Astrocyte of the hippocampus (primary cell): Measurements from ENCODE around the gene GRAMD4.
"Not testable (repeated sequence)": the region's sequence is repeated elsewhere in the genome, so short reads cannot be mapped to it uniquely, and the experiment has no call there.

ENCODE experiments used
- DNase-seq: peaks from one replicate; pipeline ENCODE4 v3.0.0; 2011; ENCODE audit warnings: low read depth, low spot score

Gene GRAMD4

DNA sequence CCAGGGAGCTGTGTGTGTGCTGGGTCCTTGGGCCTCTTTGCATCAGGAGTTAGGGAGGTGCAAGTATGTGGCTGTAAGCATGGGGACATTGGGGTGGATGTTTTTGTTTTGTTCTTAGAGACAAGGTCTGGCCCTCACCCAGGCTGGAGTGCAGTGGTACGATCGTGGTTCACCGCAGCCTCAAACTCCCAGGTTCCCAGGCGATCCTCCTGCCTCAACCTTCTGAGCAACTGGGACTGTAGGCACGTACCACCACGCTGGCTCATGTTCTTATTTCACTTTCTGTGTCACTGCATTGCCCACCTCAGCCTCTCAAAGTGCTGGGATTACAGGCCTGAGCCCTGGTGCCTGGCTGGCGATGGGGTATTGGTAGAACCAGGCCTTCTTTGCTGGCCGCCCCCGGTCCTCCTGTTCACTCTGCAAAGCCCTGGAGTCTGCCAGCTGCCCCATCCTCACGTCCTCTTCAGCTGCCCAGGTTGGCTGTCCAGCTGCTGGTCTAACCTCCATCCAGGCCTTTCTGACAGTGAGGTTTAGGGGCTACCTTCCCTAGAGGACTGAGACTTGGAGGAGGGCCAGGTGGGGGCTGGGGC lies 851 bp upstream of the GRAMD4 start:
- peak; percentile 77 for DNase-seq

DNA sequence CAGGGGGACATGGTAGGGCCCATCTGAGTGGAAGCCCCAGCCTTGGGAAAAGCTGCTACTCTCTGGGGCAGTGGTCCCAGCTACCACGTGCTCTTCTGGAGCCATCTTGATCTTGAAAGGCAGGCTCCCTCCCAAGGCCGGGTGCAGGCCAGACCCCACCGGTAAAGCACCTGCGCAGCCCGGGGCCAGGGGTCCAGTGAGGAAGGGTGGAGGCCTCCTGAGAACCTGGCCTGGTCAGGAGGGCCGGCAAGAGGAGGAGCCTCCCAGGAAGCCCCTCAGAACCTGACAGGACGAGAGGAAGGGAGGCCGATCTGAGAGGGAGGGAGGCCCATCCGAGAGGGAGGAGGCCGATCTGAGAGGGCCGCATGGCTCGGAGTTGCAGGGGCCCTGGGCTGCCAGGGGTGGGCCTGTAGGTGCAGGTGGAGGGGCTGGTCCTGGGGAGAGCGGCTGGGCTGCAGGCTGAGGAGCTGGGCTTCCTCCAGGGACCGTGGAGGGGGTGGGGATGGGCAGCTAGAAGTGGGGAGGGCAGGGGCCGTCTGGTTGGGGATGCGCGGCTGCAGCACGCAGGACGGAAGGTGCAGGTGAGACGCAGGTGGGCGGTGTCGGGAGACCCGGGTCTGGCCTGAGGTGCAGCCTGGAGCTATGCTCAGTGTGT lies 529 bp downstream of the GRAMD4 start:
- no peak for DNase-seq

DNA sequence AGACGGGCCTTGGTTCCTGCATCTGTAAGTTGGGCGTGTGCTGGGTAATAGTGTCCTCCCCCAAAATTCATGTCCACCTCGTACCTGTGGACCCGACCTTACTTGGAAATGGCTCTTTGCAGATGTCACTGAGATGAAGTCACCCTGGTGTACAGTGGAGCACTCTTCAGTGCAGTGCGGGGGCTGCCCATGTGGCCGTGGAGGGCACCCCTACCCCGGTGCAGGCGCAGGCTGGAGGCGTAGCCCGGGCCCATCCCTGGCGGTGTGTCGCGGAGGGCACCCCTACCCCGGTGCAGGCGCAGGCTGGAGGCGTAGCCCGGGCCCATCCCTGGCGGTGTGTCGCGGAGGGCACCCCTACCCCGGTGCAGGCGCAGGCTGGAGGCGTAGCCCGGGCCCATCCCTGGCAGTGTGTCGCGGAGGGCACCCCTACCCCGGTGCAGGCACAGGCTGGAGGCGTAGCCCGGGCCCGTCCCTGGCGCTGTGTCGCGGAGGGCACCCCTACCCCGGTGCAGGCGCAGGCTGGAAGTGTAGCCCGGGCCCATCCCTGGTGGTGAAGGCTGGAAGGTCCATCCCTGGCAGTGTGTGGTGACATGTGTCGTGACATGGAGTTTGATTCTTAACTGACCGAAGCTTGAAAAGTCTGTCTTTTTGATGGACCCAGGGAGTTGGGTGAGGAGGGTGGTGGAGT lies 1.2 kb downstream of the GRAMD4 start:
- not testable (repeated sequence) for DNase-seq

DNA sequence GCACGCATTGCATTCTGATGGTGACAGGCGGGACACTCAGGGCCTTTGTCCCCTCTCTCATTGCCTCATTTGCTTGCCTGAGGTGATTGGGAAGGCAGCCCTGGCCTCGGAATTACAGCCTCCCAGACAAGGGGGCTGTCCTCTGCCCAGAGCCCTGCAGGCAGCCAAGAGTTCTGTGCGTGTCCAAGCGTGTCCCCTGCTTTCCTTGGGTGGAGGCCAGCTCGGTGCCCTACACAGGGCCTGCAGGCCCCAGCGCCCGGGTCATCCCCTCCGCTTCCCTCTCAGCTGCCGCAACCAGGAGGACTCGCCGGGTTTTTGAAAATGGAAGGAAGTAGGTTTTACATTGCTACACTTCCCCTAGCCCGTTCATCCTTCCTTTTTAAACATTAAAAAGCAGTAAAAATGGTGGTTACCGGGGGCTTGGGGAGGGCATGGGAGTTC lies 1.9 kb downstream of the GRAMD4 start:
- DNase-seq: peak; percentile 31

DNA sequence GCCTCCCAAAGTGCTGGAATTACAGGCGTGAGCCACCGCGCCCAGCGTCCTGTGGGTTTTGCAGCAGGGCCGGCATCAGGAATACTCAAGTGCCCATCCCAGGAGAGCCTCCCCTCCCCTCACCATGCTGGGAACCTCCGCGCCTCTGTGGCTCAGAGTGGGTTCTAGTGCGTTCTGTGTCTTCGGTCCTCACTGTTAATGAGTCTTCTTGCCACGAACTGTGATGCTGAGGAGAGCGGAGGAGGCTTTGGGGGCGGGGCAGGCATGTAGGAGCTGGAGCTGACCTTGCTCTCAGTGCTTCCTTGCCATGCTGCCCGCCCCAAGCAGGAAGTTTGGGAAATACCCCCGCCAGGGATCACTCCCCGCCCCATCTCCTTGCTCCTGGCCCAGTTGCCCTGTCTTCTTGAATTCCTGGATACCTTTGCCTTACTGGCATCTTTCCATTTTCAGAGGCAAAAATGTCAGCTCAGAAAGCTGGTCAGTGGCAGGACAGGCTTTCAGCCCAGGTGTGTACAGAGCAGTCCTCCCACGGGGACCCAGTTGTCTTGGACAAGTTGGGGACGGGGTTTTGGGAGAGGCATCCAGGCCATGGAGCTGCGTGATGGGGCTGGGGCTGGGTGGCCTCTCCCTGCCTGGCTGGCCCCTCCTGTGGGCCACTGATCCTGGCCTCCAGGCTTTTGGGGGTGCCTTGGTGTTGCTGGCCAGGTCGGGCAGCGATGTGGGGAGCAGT lies 5.1 kb downstream of the GRAMD4 start:
- DNase-seq: no peak

DNA sequence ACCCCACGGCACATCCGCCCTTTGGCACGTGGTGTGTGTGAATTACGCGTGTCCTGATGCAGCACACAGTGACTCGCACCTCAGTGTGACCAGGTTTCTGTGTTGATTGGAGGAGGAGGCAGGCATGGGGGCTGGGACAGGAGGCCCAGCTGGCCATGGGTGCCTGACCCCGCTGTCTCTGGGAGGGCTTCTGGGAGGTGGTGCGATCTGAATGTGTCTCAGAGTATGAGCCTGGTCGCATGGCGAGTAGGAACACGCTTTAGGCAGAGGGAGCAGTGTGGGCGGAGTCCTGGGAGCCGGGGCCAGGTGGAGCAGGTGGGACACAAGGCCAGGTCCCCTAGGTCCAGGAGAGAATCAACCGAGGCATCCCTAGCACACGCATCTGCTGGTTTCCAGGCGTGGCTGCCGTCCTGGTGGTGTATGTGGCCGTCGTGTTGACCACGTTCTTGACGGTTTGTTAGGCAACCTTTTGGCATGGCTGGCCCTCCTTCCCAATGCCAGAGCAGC lies 5.7 kb downstream of the GRAMD4 start:
- DNase-seq: no peak

DNA sequence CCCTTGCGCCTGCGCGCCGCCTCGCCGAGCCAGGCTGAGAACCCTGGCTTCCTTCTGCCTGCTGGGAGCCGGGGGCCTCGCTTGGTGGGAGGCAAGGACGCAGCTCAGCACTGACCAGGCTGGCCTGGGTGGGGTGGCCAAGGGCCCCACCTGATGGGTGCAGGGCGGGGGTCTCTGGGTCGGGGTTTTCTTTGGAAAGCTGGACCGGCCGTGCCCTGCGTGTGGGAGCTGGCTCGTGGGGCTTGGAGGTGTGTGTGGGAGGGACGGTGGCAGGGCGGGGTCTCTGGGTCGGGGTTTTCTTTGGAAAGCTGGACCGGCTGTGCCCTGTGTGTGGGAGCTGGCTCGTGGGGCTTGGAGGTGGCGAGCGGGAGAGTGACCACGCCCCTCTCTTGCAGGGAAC lies 6.2 kb downstream of the GRAMD4 start:
- no peak for DNase-seq

DNA sequence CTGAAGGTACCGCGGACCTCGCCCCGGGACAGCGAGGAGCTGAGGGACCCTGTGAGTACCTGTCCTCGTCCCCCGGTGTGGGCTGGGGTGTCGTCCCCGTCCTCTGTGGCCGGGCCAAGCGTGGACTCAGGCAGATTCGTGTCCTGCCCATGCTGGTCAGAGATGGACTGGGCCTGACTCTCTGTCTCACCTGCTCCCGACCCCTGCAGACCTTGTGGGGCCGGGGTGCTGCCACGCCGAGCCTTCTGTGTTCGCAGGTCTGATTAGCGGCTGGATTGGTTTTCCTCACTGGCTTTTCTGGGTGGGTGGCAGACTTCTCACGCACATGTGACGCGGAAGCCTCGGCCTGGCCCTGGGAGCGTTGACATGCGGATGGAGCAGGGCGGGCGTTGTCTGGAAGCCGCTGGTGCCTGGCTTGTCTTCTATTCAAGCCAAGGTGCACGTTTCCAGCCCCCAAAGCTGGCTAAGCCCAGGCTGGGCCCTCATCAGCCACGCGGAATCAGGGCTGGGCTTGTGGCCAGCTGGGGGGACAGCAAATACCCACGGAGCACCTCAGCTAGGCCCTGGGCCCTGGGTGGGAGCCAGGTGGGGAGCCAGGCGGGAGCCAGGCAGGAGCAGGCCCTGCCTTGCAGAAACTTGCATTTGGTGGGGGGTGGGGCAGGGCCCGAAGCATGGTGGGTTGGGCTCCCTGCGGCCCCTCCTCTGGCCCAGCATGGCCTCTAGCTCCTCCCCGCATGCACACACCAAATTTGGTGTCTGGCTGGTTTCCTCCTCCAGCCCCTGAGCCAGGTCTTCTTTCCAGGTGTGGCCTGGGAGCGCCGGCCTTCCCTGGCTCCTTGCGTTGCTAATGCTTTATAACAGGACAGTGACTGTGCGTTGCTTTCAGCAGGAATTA lies 7.0 kb downstream of the GRAMD4 start:
- no peak for DNase-seq

DNA sequence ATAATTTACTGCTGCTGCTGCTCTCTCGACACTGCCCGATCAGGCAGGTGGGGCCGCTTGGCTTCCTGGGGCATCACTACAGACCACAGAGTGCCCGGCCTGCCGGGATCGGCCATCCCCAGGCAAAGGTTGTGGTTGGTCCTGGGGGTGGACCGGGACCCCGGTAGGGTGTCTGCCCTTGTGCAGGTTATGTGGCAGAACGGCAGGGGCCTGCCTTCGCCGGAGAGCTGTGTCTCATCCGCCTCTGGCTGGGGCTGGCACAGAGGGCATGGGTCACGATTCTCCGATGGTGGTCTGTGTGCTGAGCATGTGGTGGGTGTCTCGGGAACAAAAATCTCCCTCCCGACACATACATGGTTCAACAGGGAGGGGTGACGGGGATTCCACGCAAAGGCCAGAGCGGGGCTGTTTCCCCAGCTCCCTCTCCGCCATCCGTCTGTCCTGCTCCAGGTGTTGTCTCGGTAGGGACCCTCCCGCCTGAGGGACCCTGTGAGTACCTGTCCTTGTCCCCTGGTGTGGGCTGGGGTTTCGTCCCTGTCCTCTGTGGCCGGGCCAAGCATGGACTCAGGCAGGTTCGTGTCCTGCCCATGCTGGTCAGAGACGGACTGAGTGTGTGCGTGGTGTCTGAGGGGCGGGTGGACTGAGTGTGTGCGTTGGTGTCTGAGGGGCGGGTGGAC lies 7.8 kb downstream of the GRAMD4 start:
- DNase-seq: no peak

DNA sequence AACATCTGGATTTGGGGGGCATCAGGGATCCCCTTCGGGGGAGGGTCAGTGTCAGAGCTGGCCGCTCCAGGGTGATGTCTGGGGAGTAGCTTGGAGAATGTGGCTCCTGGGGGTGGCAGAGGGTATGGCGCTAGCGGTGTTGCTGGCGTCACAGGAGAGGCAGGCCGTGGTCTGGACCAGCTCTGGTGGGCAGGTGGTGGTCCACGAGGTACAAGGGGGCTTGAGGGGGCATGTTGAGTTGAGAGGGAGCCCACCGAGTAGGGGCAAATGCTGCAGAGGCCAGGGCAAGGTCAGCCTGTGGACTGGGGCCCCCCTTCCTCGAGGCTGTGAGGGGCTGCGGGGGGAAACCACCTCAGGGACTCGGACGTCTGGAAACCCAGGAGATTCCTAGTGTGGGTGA lies 8.6 kb downstream of the GRAMD4 start:
- no peak for DNase-seq

DNA sequence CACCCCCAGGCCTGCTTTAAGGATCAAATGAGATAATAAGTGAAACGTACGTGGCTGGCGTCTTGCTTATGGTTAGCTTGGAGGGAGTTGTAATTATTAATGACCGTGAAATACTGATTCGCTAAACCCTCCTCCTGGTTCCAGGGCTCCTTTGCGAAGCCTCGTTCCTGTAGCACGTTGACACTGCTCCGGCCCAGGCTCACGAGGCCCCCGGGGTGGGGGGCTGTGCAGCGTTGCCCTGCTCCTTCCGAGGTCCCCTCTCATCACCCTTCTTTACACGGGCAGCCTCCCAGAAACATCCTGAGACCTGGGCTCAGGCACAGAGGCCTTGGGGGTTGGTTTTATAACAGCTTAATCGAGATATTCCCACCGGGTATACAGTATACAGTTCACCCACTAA lies 9.1 kb downstream of the GRAMD4 start:
- DNase-seq: no peak

DNA sequence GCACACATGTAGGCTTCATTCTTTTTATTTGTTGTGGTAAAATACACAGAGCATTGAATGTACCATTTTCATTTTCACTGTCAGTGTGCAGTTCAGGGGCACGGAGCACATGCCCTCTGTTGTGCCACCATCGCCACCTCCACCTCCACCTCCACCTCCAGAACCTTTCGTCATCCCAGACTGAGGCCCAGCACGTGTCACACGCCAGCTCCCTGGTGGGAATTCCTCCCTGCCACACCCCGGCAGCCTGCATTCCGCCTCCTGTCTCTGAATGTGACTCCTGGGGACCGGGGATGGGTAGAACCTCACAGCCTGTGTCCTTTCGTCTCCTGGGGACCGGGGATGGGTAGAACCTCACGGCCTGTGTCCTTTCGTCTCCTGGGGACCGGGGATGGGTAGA lies 10.9 kb downstream of the GRAMD4 start:
- DNase-seq: no peak

DNA sequence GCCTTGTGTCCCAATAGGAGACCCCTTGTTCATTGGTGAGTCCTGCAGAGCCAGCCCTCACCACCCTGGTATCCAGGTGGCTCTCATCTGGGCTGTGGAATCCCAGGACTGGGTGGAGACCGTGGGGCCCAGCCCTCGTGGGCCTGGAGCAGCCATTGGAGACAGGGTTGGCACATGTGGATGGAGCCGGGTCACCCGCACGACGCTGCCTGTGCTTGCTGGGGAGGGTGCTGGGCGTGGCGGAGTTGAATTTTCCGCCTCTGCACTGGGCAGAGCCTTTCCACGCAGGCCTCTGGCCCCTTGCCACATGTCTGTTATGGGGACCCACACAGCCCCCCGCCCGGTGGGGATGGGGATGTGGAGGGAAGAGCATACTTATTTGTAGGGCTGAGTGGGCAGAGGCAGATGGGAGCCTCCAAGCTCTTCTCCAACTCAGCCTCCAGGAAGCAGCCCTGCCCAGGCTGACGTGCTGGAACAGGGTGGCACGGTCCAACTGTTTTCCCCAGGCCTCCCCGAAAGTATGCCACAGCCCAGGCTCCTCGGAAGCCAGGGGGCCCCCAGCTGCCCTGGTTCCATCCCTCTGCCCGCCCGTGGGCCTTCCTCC lies 12.6 kb downstream of the GRAMD4 start:
- DNase-seq: no peak

DNA sequence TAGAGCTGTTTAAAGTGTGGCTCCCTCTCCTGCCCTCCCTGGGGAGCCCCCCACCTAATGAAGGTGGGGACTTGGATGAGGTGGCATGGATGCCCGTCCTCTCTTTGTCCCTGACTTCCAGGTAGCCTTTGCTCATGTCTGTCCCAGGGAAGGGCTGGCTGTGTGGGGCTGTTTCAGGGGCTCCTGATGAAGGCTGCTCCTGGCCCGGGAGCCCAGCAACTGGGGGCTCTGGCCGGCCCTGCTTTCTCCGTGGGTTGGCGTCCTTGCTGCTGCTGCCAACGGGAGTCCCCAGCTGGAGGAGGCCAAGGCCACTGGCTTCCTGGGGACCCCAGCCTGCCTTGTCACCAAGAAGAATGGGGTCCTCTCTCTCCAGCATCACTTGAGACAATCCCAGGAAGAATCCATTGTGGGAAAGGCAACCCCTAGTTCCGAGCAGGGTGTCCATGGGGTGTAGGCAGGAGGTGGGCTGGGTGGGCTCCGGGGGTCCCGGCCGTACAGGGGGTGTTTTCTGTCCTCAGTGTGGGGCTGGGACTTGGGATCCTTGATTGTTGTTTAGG lies 13.2 kb downstream of the GRAMD4 start:
- no peak for DNase-seq

DNA sequence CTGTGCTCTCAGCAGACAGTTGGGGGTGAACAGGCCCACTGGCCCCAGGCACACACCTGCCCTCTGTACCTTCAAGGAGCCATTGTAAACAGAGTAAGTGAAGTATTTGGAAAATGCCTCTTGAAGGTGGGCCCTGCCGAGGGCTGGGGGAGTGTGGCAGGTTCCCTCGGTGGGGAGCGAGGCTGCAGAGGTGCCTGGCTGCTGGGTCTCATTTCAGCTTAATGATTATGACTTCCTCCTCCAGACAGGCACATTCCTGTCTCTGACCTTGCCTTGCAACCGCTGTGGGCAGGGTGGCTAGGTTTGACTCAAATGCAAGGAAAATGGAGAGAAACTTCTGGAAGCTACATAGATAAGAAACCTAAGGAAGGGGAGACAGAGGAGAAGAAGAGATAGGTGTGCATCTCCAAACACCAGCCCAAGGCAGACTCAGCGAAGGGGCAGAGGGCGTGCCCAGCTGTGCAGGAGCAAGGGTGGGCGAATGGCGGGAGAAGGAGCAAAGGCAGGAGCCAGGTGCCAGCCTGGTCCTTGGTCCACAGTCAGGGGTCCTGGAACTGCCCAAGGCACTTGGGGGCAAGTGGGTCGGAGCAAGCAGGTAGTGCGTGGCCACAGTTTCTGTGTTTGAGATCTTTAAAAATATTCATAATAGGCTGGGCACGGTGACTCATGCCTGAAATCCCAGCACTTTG lies 14.0 kb downstream of the GRAMD4 start:
- no peak for DNase-seq

DNA sequence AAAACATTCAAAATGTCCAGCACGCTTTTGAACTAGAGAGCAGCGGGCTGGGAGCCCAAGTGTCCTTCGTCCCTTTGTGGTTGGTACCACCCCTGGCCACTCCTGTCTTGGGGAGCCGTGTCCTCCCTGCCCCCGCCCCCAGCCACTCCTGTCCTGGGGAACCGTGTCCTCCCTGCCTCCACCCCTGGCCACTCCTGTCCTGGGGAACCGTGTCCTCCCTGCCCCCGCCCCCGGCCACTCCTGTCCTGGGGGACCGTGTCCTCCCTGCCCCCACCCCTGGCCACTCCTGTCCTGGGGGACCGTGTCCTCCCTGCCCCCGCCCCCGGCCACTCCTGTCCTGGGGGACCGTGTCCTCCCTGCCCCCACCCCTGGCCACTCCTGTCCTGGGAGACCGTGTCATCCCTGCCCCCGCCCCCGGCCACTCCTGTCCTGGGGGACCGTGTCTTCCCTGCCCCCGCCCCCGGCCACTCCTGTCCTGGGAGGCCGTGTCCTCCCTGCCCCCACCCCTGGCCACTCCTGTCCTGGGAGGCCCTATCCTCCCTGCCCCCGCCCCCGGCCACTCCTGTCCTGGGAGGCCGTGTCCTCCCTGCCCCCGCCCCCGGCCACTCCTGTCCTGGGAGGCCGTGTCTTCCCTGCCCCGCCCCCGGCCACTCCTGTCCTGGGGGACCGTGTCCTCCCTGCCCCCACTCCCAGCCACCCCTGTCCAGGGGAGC lies 14.9 kb downstream of the GRAMD4 start:
- DNase-seq: not testable (repeated sequence)

DNA sequence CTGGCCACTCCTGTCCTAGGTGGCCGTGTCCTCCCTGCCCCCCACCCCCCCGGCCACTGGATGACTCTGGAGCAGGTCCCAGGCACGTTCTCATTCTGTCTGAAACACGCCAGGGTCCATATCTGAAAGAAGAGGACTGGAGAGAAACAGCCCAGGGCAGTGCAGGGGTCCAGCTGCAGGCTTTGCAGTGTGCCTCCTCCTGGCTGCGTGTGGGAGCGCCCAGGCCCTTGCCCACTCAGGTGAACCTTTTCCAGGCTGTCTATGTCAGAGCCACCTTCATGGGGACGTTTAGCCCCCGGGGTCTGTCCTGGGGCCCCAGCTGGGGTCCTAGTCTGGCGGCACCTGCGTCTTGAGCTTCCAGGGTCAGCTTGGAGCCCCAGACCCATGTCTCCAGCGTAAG lies 15.6 kb downstream of the GRAMD4 start:
- no peak for DNase-seq

DNA sequence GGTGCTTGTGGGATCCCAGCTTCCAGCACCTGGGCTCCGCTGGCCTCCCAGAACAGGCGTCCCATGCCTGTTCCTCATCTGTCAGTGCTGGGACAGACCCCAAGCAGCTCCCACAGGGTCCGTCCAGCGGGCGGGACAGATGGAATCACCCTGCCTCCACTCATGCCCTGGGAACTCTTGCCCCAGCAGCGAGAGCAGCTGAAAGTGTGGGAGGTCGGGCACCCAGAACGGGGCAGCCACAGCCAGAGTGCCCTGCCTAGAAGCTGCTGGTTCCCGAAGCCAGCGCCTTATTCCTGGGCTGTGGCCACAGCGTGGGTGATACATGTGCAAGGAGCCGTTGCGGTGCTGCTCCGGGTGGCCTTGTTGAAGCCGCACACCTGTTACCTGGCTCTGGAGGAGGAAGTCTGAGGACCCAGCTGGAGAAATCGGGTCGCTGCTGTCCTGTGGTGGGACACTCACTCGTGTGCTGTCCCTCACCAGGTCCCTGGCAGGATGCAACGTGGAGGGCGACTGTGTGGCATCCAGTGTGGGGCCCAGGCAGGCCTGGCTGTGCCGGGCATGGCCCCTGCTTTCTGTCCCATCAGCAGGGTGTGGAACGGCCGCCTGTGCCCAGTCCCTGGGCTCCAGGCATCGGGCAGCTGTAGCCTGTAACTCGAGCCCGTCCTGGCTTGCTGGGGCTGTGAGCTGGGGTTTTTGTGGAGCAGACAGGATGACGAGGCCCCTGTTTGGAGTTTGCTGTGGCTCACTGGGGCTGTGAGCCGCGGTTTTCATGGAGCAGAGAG lies 16.2 kb downstream of the GRAMD4 start:
- no peak for DNase-seq
